ENCODE data around the gene ERBB3.

Gene ERBB3

GRCh38 chr12:56127888-56128669, 48.1 kb downstream of the ERBB3 start, which contains the start of gene ESYT1:
Gene ESYT1 (plus strand): TSS chr12:56128267. CDS start chr12:56128320, 53 bp downstream.
- peaks cover 9% of the 10 kb centered on the region for H3K4me1 ChIP-seq (ENCODE audit: control insufficient read depth, insufficient read depth, low read length)
- peak within 1 kb of the TSS; percentile 57 for H3K27ac ChIP-seq (ENCODE audit: extremely low read depth, low read depth, low read length)
- H3K9me3 ChIP-seq (ENCODE audit: control insufficient read depth, insufficient read depth, low read depth, low read length): no peaks in the 10 kb centered on the region
- peaks cover 10 to 35% of the 10 kb centered on the region in 2 experiments; a peak in 2 of 3 replicates for H3K36me3 ChIP-seq (ENCODE audit: control insufficient read depth in 2 of 2, insufficient read depth in 1 of 2, low read length in 2 of 2)
- peak within 1 kb of the TSS; percentile 80 for H3K4me3 ChIP-seq (ENCODE audit: low read depth, low read length)
- ChIA-PET CTCF (interaction anchor here (0.5 to 6.8 kb wide), 15 partner anchors 8 to 1136 kb away, joined by 3 to 65 read pairs (median 3); partner anchors contain the start of genes MYL6, RPL41, SMARCC2 and ZC3H10), POLR2A (interaction anchor here (0.6 to 3.8 kb wide), 31 partner anchors 10 to 501 kb away, joined by 3 to 99 read pairs (median 5); partner anchors contain the start of genes CNPY2, COQ10A, MYL6 and MYL6B)
- TF ChIP-seq PRDM10 (tag by site-specific recombination; IDR thresholded peaks at IDR 0.05) (peak; percentile 95), ZFP37 (tag by site-specific recombination; IDR thresholded peaks at IDR 0.05) (peak; percentile 63), ZNF660 (tag by site-specific recombination; IDR thresholded peaks at IDR 0.05) (peak; percentile 26), GLIS2 (tag by site-specific recombination; IDR thresholded peaks at IDR 0.05) (peak; percentile 98), INSM2 (tag by site-specific recombination; IDR thresholded peaks at IDR 0.05) (0 out of 2 replicates have a peak, but pooled peaks have one; percentile 15), GLIS1 (tag by site-specific recombination; IDR thresholded peaks at IDR 0.05) (peak; percentile 92), OSR2 (tag by site-specific recombination; IDR thresholded peaks at IDR 0.05) (no peak; the same call in 1 of the 2 replicates), ZNF677 (tag by site-specific recombination; IDR thresholded peaks at IDR 0.05) (no peak), ZBTB8A (tag by site-specific recombination; IDR thresholded peaks at IDR 0.05) (peak; percentile 33; the same call in 1 of the 2 replicates), ZNF335 (tag by site-specific recombination; conservative IDR thresholded peaks at IDR 0.05) (peak; percentile 17; the same call in 1 of the 2 replicates), ZNF561 (tag by site-specific recombination; IDR thresholded peaks at IDR 0.05; ENCODE audit: borderline replicate concordance) (no peak), ZNF341 (tag by site-specific recombination; IDR thresholded peaks at IDR 0.05; ENCODE audit: low read depth) (peak; percentile 52; the same call in 1 of the 2 replicates), KLF10 (tag by site-specific recombination; IDR thresholded peaks at IDR 0.05) (peak; percentile 89), WT1 (tag by site-specific recombination; IDR thresholded peaks at IDR 0.05) (no peak), ZNF394 (tag by site-specific recombination; IDR thresholded peaks at IDR 0.05; ENCODE audit: borderline replicate concordance) (peak; percentile 54; the same call in 1 of the 2 replicates), ZSCAN16 (tag by site-specific recombination; IDR thresholded peaks at IDR 0.05) (no peak), ZNF324 (tag by site-specific recombination; IDR thresholded peaks at IDR 0.05) (peak; percentile 46; the same call in 1 of the 2 replicates), ZBTB11 (tag by site-specific recombination; conservative IDR thresholded peaks at IDR 0.05; ENCODE audit: low read depth) (peak; percentile 84), ZBTB20 (tag by site-specific recombination; IDR thresholded peaks at IDR 0.05) (peak; percentile 56), PATZ1 (tag by site-specific recombination; IDR thresholded peaks at IDR 0.05) (peak; percentile 87)
- TF ChIP-seq, protein P1, sequence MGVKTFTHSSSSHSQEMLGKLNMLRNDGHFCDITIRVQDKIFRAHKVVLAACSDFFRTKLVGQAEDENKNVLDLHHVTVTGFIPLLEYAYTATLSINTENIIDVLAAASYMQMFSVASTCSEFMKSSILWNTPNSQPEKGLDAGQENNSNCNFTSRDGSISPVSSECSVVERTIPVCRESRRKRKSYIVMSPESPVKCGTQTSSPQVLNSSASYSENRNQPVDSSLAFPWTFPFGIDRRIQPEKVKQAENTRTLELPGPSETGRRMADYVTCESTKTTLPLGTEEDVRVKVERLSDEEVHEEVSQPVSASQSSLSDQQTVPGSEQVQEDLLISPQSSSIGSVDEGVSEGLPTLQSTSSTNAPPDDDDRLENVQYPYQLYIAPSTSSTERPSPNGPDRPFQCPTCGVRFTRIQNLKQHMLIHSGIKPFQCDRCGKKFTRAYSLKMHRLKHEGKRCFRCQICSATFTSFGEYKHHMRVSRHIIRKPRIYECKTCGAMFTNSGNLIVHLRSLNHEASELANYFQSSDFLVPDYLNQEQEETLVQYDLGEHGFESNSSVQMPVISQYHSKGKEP (tag by site-specific recombination; IDR thresholded peaks at IDR 0.05): no peak
- TF ChIP-seq, protein P2, sequence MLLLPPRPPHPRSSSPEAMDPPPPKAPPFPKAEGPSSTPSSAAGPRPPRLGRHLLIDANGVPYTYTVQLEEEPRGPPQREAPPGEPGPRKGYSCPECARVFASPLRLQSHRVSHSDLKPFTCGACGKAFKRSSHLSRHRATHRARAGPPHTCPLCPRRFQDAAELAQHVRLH (tag by site-specific recombination; IDR thresholded peaks at IDR 0.05): peak; percentile 86; the same call in 1 of the 2 replicates

All from HEK293 (cell line).